Left lung (tissue), 10 donors: Measurements from ENCODE around the gene LPAR3. TPM values are rescaled to one million over a fixed set of nuclear protein-coding genes. Genes with fewer than 3 reads are reported as not detected.
"Not testable (repeated sequence)": the region's sequence is repeated elsewhere in the genome, so short reads cannot be mapped to it uniquely, and the experiment has no call there.

Experiments used
- ATAC-seq: fragments of 200-7000 bp; cut with Tn5 transposase; one replicate; pipeline ENCODE4 v1.9.1; 2020; ENCODE audit warnings: moderate library complexity
- DNase-seq, 4 donors: peaks; one replicate each; pipeline ENCODE4 v3.0.0-alpha.2; 2013 to 2020
- H3K27ac ChIP-seq, 2 donors: fragments of 200-600 bp; sonication (generic) in 1 of 2; one replicate each; pipeline versions ENCODE4 v1.5.0 to v1.8.0; 2020 to 2021
- H3K27me3 ChIP-seq, 2 donors: fragments of 200-600 bp; sonication (generic) in 1 of 2; one replicate each; pipeline versions ENCODE4 v1.5.0 to v1.8.0; 2020 to 2021
- H3K36me3 ChIP-seq, 2 donors: fragments of 200-600 bp; sonication (generic) in 1 of 2; one replicate each; pipeline versions ENCODE4 v1.5.0 to v1.8.0; 2020 to 2021
- H3K4me1 ChIP-seq, 2 donors: fragments of 200-600 bp; one replicate each; pipeline ENCODE4 v1.8.0; 2021
- H3K4me3 ChIP-seq, 2 donors: fragments of 200-600 bp; sonication (generic) in 1 of 2; one replicate each; pipeline versions ENCODE4 v1.5.0 to v1.8.0; 2020 to 2021; ENCODE audit warnings: mild to moderate bottlenecking in 1 of 2
- H3K9me3 ChIP-seq, 2 donors: fragments of 200-600 bp; sonication (generic) in 1 of 2; one replicate each; pipeline versions ENCODE4 v1.5.0 to v1.8.0; 2020 to 2021
- intact Hi-C, 2 donors: fragments of 100-400 bp; cut with DNase I; formaldehyde crosslinking; loops; one replicate each; pipeline versions ENCODE4 v1.11.2 to v1.14.2; 2022
- polyA plus RNA-seq, 6 donors: library from polyadenylated mRNA; unstranded; fragments of 120-200 nt; gene quantifications; one replicate each; pipeline ENCODE4 v1.2.1, GENCODE V29; 2013; ENCODE audit not compliant: insufficient read length in 6 of 6
- total RNA-seq, 2 donors: library from RNA; stranded (reverse); fragmentation: NEBNext Ultra II Directional; extraction: Animal tissue kit (Norgen Biotek cat#: 25700); gene quantifications; one replicate each; pipeline ENCODE4 v1.2.1, GENCODE V29; 2021
- TF ChIP-seq, protein P1 (sequence below), 2 donors: fragments of 200-600 bp; sonication (generic) in 1 of 2; IDR thresholded peaks; one replicate each; pipeline versions ENCODE4 v1.5.0 to v1.8.0; 2021; ENCODE audit warnings: antibody characterized with exemption in 2 of 2
- donor health status: DM: no; HTN: yes; CAD: no.
- donor health status: DM: no; HTN: no; CAD: no.

LPAR3 gene
- total and polyA plus RNA-seq, 8 donors, result 0.32 to 3.7 (median 1.7) TPM

DNA sequence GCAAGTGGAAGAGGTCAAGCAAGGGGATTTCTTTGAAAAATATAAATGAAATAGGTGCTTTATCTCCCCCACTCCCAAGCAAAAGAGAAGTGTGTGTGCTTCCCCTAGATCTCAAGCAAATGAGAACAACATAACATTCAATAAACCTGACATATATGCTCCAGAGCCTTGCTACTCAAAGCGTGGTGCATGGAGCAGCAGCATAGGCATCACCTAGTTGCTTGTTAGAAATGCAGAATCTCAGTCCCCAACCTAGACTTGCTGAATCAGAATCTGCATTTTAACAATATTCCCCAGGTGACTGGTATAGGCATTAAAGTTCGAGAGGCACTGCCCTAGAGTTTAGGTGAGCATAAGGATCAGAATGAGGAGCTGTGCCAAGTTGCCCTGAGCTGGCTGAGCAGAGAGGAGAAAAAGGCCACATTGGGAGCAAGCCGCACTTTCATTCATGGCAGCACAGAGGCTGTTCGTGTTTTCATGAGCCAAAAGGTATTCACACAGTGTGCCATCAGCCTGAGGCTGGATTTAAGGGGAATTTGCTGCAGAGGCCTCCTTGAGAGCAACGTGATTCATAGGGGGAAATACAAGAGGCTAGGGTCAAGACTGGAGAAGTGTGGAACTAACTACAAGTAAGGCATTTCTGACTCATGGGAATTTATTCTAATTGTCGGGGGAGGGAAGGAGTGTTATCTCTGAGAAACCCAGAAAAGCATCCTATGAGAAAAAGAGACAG lies 14.3 kb upstream of the LPAR3 start:
- no peak overlapping the region for H3K4me3 ChIP-seq
- intact Hi-C loops, result no loop called here
- H3K27me3 ChIP-seq, result no peaks in the 10 kb centered on the region
- H3K27ac ChIP-seq, result no peak overlapping the region
- TF ChIP-seq, protein P1, sequence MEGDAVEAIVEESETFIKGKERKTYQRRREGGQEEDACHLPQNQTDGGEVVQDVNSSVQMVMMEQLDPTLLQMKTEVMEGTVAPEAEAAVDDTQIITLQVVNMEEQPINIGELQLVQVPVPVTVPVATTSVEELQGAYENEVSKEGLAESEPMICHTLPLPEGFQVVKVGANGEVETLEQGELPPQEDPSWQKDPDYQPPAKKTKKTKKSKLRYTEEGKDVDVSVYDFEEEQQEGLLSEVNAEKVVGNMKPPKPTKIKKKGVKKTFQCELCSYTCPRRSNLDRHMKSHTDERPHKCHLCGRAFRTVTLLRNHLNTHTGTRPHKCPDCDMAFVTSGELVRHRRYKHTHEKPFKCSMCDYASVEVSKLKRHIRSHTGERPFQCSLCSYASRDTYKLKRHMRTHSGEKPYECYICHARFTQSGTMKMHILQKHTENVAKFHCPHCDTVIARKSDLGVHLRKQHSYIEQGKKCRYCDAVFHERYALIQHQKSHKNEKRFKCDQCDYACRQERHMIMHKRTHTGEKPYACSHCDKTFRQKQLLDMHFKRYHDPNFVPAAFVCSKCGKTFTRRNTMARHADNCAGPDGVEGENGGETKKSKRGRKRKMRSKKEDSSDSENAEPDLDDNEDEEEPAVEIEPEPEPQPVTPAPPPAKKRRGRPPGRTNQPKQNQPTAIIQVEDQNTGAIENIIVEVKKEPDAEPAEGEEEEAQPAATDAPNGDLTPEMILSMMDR (IDR thresholded peaks at IDR 0.05), result no peak
- DNase-seq (no peak), ATAC-seq (no peak)
- no peaks in the 10 kb centered on the region for H3K4me1 ChIP-seq
- H3K36me3 ChIP-seq, result no peaks in the 10 kb centered on the region
- peaks cover 0 to 4% of the 10 kb centered on the region in 2 donors for H3K9me3 ChIP-seq

DNA sequence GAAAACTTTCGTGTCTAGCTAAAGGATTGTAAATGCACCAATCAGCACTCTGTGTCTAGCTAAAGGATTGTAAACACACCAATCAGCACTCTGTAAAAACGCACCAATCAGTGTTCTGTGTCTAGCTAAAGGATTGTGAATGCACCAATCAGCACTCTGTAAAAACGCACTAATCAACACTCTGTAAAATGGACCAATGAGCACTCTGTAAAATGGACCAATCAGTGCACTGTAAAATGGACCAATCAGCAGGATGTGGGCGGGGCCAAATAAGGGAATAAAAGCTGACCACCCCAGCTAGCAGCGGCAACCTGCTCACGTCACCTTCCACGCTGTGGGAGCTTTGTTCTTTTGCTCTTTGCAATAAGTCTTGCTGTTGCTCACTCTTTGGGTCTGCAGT lies 9.7 kb upstream of the LPAR3 start:
- H3K27me3 ChIP-seq, ATAC-seq, H3K4me1 ChIP-seq, DNase-seq, intact Hi-C loops, H3K36me3 ChIP-seq, H3K27ac ChIP-seq, H3K9me3 ChIP-seq, H3K4me3 ChIP-seq: not testable (repeated sequence)

DNA sequence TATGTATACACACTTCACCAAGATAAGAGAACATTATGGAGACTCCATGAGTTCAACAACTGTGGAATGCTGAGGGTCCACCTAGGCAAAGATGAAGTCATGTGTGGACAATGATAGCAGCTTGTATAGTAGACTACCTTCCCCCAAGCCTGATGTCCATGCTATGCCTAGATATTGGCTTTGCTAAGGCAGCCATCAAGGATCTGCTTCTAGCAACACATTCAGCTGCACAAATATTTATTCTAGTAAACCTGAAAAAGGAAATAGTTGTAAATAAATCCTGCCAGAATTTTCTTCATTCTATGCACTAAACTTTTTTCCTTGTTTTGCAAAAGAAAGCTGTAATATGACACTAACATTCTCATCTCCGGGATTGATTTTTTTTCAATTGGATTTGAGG lies 7.0 kb upstream of the LPAR3 start:
- TF ChIP-seq, protein P1 (IDR thresholded peaks at IDR 0.05), result no peak
- H3K27me3 ChIP-seq, result peaks cover 0 to 4% of the 10 kb centered on the region in 2 donors
- no peak for DNase-seq
- H3K9me3 ChIP-seq, result peaks cover 0 to 4% of the 10 kb centered on the region in 2 donors
- ATAC-seq, result no peak
- H3K36me3 ChIP-seq, result no peaks in the 10 kb centered on the region
- intact Hi-C loops, result no loop called here
- H3K4me1 ChIP-seq, result no peaks in the 10 kb centered on the region
- no peak overlapping the region for H3K4me3 ChIP-seq
- no peak overlapping the region for H3K27ac ChIP-seq

DNA sequence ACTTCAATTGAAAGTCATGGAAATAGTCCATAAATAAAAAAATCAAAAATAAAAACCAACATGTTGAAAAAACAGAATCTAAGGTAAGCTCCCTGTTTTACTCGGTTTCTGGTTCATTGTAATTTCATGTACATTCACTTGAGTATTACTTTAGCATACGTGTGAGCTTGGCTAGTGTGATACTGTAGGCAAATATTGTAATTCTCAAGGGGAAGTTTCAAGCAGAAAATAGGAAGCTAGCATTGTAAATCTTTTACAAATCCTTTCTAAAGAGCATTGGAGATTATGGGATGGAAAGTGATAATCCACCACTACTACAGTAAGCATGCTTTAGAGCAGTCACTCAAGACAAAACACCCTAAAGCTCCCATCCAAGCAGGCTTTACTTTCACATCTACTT lies 3.3 kb upstream of the LPAR3 start:
- TF ChIP-seq, protein P1 (IDR thresholded peaks at IDR 0.05), result no peak
- H3K27ac ChIP-seq, result no peak overlapping the region
- H3K36me3 ChIP-seq, result no peaks in the 10 kb centered on the region
- no peaks in the 10 kb centered on the region for H3K9me3 ChIP-seq
- peaks cover 0 to 13% of the 10 kb centered on the region in 2 donors for H3K4me1 ChIP-seq
- intact Hi-C loops, result no loop called here
- DNase-seq, result no peak
- no peak for ATAC-seq
- peaks cover 28 to 35% of the 10 kb centered on the region in 2 donors for H3K27me3 ChIP-seq
- no peak overlapping the region for H3K4me3 ChIP-seq

DNA sequence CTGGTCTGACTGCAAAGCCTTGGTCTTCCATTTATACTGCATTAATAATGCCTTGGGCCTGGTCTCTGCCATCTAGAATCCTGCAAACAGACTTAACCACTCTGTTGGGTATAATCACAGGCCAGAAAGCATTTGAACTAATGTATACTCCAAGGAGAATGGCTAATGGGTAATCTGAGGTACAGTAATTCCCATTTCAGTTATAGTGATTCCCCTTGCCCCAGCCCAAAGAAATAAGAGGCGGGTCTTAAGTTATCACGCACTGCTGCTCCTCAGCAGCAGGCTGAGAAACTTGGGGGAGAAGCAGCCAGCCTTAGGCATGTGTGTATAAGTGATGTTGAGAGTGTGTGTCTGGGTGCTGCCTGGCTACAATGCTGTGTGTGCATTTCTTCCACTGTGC lies 2.4 kb downstream of the LPAR3 start:
- Histone ChIP-seq H3K9me3 (no peaks in the 10 kb centered on the region), H3K27me3 (peaks cover 28 to 40% of the 10 kb centered on the region in 2 donors), H3K4me3 (no peak overlapping the region), H3K4me1 (peaks cover 0 to 13% of the 10 kb centered on the region in 2 donors), H3K36me3 (no peaks in the 10 kb centered on the region), H3K27ac (no peak overlapping the region)
- intact Hi-C loops, result no loop called here
- DNase-seq (no peak), ATAC-seq (no peak)
- TF ChIP-seq, protein P1 (IDR thresholded peaks at IDR 0.05), result no peak

DNA sequence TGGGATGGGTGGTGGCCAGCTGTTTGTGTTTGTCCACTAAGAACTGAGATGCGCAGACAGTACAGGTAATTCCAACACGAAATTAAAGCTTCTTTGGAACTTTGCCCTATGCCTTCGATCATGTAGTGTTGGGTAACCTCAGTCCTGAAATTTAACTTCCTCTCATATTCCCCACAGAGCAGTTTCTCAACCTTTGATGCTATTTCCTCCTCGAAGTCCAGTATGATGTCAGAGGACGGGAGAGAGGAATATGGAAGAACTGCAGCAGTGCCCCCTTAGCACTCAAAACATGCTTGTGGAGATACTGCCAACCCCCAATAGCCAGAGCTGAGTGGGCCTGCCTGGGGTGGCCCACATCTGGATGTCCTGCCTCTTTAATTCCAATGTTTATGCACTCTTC lies 3.6 kb downstream of the LPAR3 start:
- Histone ChIP-seq H3K9me3 (no peaks in the 10 kb centered on the region), H3K4me3 (no peak overlapping the region), H3K27ac (no peak overlapping the region), H3K27me3 (peaks cover 23 to 36% of the 10 kb centered on the region in 2 donors), H3K4me1 (peaks cover 0 to 13% of the 10 kb centered on the region in 2 donors), H3K36me3 (no peaks in the 10 kb centered on the region)
- TF ChIP-seq, protein P1 (IDR thresholded peaks at IDR 0.05), result no peak
- DNase-seq (no peak), ATAC-seq (no peak)
- intact Hi-C loops, result no loop called here
